GM18873 (cell line): Measurements from ENCODE around the gene KCNIP4.

ENCODE experiments used
- ATAC-seq: cut with Tn5 transposase; IDR thresholded peaks from one replicate; pipeline ENCODE4 v1.9.1; 2021; ENCODE audit warnings: mild to moderate bottlenecking, moderate library complexity, moderate number of reproducible peaks; ENCODE audit not compliant: unreplicated experiment, low FRiP score

Gene KCNIP4

DNA sequence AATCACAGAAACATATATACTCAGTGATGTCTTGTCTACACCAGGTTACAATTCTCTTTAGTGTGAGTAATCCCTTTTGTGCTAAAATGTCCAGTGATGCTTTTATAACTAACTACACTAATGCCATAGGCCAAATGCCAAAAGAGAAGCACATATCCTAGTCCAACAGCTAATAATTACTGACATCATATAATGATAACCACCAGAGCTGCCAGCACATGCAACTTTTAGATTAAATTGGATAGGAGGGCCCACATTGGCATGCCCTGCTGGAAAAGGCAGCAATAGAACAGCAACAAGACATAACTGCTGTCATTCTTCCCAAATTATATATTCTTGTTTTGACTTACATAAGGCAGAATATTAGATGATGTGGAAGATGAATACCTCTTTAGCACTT, 238.8 kb downstream of the KCNIP4 start:
- no peak for ATAC-seq

DNA sequence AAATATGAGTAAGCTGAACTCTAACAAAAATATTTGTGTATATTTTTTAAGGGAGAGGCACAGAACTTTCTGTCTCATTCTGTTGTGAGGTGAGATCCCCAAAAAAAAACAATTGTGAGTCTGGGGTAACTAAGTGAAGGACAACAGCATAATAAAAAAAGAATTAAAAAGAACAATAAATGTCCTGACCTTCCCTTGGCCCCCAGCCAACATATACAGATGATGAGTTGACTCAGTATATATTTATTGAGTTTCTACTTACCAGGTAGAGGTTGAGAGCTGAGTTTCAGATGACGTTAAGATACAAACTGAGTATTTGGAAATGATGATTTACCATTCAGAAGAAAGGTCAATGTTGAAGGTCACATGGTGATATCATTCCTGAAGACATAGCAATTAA, 239.5 kb downstream of the KCNIP4 start:
- no peak for ATAC-seq

DNA sequence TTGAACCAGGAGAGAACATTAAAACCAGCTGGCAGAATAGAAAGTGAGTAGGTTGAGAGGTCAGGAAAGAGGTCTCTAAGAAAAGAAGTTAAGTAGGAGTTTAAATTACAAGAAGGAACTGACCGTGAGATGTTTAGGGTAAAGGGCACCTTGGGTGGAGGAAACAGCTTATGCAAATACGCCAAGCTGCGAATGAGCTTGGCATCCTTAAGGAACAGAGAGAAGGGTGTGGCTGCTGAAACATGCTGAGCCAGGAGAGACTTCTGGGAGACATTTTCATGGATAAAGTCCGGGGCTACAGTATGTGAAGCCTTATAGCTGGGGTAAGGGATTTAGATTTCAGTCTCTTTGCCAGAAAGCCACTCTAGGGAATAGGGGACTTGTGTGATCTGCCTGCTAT, 249.1 kb downstream of the KCNIP4 start:
- ATAC-seq = no peak

GRCh38 chr4:21697583-21697982, 251.0 kb downstream of the KCNIP4 start:
- ATAC-seq = no peak

DNA sequence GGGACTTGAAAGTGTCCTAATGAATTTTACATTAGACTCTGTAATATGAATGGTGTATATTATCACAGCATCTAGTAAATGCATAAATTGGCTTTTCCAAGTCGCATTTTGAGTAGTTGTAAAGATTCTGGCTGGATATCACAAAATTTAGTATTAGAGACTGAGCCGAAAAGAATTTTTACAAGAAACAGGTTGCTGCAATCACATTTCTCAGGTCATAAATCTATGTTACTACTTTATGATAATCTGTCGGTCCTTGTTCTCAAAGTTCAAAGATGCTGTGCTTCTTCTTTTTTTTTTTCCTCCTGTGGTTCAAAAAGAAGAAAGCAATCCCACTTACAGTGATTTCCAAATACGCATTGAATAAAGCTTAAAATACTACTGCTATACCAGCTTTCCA, 253.4 kb downstream of the KCNIP4 start:
- no peak for ATAC-seq

DNA sequence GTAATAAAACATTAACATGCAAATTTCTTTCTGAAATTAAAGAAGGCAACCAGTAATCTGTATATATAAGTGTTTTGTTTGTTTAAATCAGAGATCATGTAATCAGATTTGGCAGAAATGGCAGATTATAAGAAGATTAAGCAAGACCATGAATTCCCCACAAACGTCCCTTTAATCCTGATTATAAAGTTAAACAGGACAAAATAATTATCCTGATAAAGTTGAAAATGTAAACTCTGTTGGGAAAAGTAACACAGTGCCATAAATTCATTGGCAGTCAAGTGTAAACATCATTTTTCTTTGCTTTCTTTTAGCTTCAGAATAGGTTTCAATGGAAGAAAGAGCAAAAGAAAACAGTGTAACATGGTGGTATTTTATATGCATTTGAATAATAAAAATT, 256.3 kb downstream of the KCNIP4 start:
- no peak for ATAC-seq

- ATAC-seq = no peak
Measured at GRCh38 chr4:21688596-21689265, 259.8 kb downstream of the KCNIP4 start.

- no peak for ATAC-seq
Measured at GRCh38 chr4:21685911-21686310, 262.7 kb downstream of the KCNIP4 start.

GRCh38 chr4:21680326-21680898, 268.2 kb downstream of the KCNIP4 start:
- ATAC-seq = no peak

- no peak for ATAC-seq
Measured at GRCh38 chr4:21678711-21679110, 269.9 kb downstream of the KCNIP4 start.

DNA sequence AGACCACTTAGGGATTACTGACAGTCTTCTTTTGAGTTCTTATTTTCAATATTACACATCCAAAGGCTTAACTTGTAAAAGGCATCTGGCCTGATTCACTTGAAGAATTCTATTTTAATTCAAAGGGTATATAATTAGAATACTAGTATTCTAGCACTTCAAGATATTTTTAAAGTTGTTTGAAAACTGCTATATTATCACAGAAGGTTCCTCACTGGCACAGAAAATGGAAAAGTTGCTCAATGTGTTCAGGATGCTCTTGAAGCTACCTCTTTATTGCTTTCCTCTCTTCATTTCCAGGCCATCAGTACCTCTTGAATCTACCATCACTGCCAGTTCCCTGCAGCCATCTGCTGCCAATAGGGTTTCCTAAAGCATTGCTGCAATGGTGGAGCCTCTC, 271.4 kb downstream of the KCNIP4 start:
- ATAC-seq = no peak

DNA sequence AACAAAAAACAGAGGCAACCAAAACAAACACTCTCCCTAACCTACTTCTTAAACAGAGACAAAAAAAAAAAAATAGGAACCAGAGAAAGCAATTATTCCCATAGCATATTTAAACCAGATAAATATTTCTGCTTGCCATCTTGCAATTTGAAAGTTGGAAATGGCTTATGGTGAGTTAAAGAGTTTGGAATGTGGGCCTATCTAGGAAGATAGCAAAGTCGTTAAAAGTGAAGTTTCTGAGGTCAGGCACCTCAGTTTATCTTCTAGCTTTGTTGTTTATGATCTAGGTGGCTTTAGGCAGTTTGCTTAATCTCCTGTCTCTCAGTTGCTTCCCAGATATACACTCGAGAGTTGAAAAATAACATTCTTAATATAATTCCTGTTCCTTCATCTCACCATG, 284.2 kb downstream of the KCNIP4 start:
- ATAC-seq = no peak

- ATAC-seq = no peak
Measured at GRCh38 chr4:21656832-21657231, 291.7 kb downstream of the KCNIP4 start.

DNA sequence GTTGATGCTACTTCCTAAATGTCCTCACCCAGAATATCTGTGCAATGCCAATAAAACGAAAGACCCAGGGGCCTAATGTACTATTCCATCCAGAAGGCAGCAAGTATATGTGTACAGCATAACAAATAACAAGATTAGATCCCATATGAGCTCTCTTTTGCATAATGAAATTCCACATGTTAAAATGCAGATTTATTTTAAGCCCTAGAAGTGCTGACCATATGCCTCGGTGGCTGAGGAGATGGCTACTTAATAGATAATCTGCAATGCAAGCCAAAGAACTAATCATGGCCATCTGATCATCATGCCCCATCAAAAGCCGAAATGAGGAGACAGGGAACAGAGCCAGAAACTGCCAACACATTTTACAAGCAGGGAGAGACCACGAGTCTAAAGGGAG, 293.5 kb downstream of the KCNIP4 start:
- no peak for ATAC-seq

DNA sequence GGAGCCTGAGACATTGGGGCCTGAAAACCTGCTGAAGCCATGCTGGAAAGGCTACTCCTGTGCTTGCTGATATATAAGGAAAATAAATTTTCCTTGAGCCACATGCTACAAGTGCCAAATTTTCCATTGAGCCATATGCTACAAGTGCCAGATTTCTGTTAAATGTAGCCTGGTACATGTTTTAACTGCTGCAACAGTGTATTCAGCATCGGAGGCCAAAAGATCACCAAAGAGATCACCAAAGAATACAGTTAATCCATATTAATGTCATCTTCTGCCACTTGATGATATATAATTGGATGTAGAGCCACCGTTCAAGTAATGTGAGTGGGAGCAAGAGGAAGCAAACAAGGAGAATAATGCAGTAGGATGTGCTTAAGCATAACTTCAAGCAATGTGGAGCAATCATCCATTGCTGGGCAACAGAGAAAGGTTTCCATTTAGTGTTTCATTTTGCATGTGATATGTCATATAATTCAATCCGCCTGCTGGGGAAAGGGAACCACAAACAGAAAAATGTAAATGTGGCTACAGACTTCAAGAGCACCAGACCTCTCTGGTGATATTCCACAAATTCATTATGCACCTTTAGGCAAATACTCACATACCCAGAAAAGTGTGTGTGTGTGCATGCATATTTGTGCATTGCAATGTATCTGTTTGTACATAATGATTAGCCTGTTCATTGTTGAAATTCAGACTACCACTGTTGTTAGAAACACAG, 295.9 kb downstream of the KCNIP4 start:
- ATAC-seq = no peak

DNA sequence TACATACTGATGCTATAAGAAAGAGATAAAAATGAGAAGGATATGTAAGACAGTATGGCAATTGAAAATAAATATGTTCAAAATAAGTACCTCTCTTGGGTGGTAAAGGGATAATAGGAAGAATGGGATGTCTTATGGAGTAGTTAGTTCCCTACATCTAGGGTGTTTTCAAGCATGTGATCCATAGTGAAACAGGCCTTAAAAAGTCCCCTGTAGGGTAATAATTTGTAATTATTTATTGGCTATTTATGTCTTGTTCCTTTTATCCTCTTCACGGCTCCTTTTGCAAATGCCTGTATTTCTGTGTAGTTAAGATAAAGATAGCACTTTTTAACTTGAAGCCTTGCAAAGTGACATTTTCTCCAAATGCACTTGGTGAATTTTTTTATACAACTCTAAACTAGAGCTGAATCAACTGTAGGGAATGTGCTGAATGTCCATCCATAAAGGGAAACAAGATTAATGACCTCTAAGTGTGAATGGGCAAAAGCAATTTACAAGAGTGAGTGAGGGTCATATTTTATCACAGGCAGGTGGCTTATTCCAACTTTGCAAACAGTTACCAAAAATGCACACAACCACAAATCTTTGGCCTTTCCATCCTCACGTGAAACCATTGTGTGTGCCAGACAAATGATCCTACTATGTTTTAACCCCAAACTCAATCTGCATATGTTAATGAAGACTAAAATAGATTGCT, 299.0 kb downstream of the KCNIP4 start:
- ATAC-seq = no peak

GRCh38 chr4:21645776-21646175, 302.8 kb downstream of the KCNIP4 start:
- ATAC-seq = no peak

- no peak for ATAC-seq
Measured at GRCh38 chr4:21641696-21642095, 306.9 kb downstream of the KCNIP4 start.

GRCh38 chr4:21638171-21638725, 310.3 kb downstream of the KCNIP4 start:
- no peak for ATAC-seq

- ATAC-seq = no peak
Measured at GRCh38 chr4:21628916-21629610, 319.5 kb downstream of the KCNIP4 start.
